Body of pancreas (tissue), 4 donors: ENCODE data around the gene TYW1B.
"Not testable (repeated sequence)": the region's sequence is repeated elsewhere in the genome, so short reads cannot be mapped to it uniquely, and the experiment has no call there.

Source experiments
- POLR2A ChIP-seq, 3 donors: fragments of 450-650 bp; IDR thresholded peaks; one replicate each; pipeline ENCODE4 v1.6.1; 2016; ENCODE audit warnings: antibody characterized with exemption in 3 of 3, mild to moderate bottlenecking in 2 of 3
- TF ChIP-seq, protein P1 (sequence below), 7 experiments: fragments of 450-650 bp in 4 of 7; fragments of 200-600 bp in 3 of 7; sonication (generic) in 3 of 7; IDR thresholded peaks; one replicate each; pipeline ENCODE4 v1.5.1; 2016 to 2019; ENCODE audit warnings: antibody characterized with exemption in 7 of 7

DNA sequence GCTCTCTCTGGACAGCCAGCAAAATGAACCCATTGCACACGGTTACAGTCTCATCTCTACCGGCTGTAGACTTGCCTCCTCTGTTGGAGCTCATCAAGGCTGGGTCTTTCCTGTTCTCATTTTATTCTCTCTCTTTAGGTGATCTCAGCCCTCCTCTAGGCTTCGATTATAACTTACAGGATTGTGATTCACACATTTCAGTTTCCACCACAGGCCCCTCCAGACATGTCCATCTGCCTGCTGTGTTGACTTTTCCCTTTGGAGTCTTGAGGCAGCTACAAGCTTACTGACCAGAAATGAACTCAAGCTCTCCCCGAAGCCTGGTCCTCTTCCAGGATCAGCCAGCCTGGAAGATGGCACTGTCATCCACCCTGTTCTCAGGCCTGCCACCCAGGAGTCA is 268.5 kb downstream of the TYW1B start:
- TF ChIP-seq, protein P1, sequence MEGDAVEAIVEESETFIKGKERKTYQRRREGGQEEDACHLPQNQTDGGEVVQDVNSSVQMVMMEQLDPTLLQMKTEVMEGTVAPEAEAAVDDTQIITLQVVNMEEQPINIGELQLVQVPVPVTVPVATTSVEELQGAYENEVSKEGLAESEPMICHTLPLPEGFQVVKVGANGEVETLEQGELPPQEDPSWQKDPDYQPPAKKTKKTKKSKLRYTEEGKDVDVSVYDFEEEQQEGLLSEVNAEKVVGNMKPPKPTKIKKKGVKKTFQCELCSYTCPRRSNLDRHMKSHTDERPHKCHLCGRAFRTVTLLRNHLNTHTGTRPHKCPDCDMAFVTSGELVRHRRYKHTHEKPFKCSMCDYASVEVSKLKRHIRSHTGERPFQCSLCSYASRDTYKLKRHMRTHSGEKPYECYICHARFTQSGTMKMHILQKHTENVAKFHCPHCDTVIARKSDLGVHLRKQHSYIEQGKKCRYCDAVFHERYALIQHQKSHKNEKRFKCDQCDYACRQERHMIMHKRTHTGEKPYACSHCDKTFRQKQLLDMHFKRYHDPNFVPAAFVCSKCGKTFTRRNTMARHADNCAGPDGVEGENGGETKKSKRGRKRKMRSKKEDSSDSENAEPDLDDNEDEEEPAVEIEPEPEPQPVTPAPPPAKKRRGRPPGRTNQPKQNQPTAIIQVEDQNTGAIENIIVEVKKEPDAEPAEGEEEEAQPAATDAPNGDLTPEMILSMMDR (IDR thresholded peaks at IDR 0.05): not testable (repeated sequence)
- not testable (repeated sequence) for TF ChIP-seq POLR2A (IDR thresholded peaks at IDR 0.05)
